AG04450 (cell line): Measurements from ENCODE around the gene SCLT1. TPM values are rescaled to one million over a fixed set of nuclear protein-coding genes. Genes with fewer than 3 reads are reported as not detected.

Source experiments
- CTCF ChIA-PET: fragments of 300-600, 350-600 bp; formaldehyde crosslinking; extraction: SDS; loops from one replicate; lab custom pipeline; 2022; ENCODE audit warnings: antibody characterized with exemption, inconsistent platforms; lab: Charles Lee
- POLR2A ChIA-PET: fragments of 350-600 bp; formaldehyde crosslinking; extraction: SDS; loops from one replicate; lab custom pipeline; 2021; ENCODE audit warnings: antibody characterized with exemption, inconsistent platforms; lab: Yijun Ruan, JAX
- DNase-seq: peaks from one replicate; pipeline ENCODE4 v3.0.0-alpha.2; 2011; ENCODE audit warnings: low read depth, low spot score
- H3K27ac ChIP-seq: one replicate; pipeline ENCODE4 v1.5.1; 2012; ENCODE audit warnings: low read depth, low read length, control low read depth
- H3K27me3 ChIP-seq: one replicate; pipeline ENCODE4 v1.6.0; 2012; ENCODE audit warnings: low read length; ENCODE audit not compliant: control insufficient read depth, insufficient read depth
- H3K4me3 ChIP-seq: 2 replicates; pipeline ENCODE4 v1.5.1; 2011; ENCODE audit warnings: mild to moderate bottlenecking, low read depth, low read length, control low read depth
- H3K9me3 ChIP-seq: 2 replicates; pipeline ENCODE4 v1.5.1; 2012; ENCODE audit warnings: low read length; ENCODE audit not compliant: control insufficient read depth, insufficient read depth
- polyA plus RNA-seq: library from polyadenylated mRNA; depleted of rRNA; stranded (reverse); fragments of >200 nt; gene quantifications from 2 replicates; pipeline ENCODE4 v1.2.3, GENCODE V29; 2011
- TF ChIP-seq, protein P1 (sequence below): IDR thresholded peaks from 2 replicates; pipeline ENCODE4 v1.5.1; 2011; ENCODE audit warnings: low read depth, low read length, control low read depth, inconsistent platforms

SCLT1 gene
- polyA plus RNA-seq, 1 experiment = 7.5 TPM

- Histone ChIP-seq H3K9me3 (no peaks in the 10 kb centered on the region), H3K4me3 (no peak overlapping the region), H3K27ac (no peak overlapping the region), H3K27me3 (no peaks in the 10 kb centered on the region)
- POLR2A ChIA-PET = no interaction called here
- TF ChIP-seq, protein P1, sequence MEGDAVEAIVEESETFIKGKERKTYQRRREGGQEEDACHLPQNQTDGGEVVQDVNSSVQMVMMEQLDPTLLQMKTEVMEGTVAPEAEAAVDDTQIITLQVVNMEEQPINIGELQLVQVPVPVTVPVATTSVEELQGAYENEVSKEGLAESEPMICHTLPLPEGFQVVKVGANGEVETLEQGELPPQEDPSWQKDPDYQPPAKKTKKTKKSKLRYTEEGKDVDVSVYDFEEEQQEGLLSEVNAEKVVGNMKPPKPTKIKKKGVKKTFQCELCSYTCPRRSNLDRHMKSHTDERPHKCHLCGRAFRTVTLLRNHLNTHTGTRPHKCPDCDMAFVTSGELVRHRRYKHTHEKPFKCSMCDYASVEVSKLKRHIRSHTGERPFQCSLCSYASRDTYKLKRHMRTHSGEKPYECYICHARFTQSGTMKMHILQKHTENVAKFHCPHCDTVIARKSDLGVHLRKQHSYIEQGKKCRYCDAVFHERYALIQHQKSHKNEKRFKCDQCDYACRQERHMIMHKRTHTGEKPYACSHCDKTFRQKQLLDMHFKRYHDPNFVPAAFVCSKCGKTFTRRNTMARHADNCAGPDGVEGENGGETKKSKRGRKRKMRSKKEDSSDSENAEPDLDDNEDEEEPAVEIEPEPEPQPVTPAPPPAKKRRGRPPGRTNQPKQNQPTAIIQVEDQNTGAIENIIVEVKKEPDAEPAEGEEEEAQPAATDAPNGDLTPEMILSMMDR = no peak
- CTCF ChIA-PET = no interaction called here
- no peak for DNase-seq
Observed at GRCh38 chr4:128907981-128908380, 185.4 kb downstream of the SCLT1 start.

GRCh38 chr4:128906581-128906980 lies 186.8 kb downstream of the SCLT1 start:
- POLR2A ChIA-PET = no interaction called here
- H3K27ac ChIP-seq = no peak overlapping the region
- no peaks in the 10 kb centered on the region for H3K27me3 ChIP-seq
- DNase-seq = no peak
- TF ChIP-seq, protein P1 = no peak
- H3K4me3 ChIP-seq = no peak overlapping the region
- H3K9me3 ChIP-seq = no peaks in the 10 kb centered on the region
- CTCF ChIA-PET = interaction anchor here (0.6 kb wide), 1 partner anchor 16 kb away, joined by 4 read pairs; no protein-coding TSS in a partner anchor

DNA sequence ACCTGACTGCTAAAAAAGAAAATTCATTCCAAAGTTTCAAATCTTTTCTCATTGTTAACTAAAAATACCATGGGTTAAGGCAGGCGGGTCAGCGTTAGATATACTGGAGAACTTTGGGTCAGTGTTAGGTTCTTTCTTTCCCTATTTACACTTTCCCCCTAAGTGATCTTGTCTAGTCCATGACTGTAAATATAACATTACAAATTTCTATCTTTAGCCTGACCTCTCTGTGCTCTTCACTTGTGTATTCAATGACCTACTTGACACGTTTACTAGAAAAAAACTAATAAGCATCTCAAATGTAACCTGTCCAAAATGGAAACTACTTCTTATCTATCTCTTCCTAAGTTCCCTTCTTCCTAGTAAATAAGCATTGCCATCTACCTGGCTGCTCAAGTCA lies 188.5 kb downstream of the SCLT1 start:
- no peak for DNase-seq

GRCh38 chr4:128880662-128881061 lies 212.7 kb downstream of the SCLT1 start:
- no peak for DNase-seq
- Histone ChIP-seq H3K27me3 (no peaks in the 10 kb centered on the region), H3K9me3 (no peaks in the 10 kb centered on the region), H3K27ac (no peak overlapping the region), H3K4me3 (no peak overlapping the region)
- CTCF ChIA-PET = interaction anchor here (1.0 kb wide), 1 partner anchor 17 kb away, joined by 3 read pairs; no protein-coding TSS in a partner anchor
- TF ChIP-seq, protein P1 = no peak
- POLR2A ChIA-PET = no interaction called here

More for the DNA sequence above, 188.5 kb downstream of the SCLT1 start:
- TF ChIP-seq, protein P1 = no peak
- ChIA-PET POLR2A (no interaction called here), CTCF (no interaction called here)
- H3K4me3 ChIP-seq = no peak overlapping the region
- H3K27me3 ChIP-seq = no peaks in the 10 kb centered on the region
- no peak overlapping the region for H3K27ac ChIP-seq
- H3K9me3 ChIP-seq = no peaks in the 10 kb centered on the region

DNA sequence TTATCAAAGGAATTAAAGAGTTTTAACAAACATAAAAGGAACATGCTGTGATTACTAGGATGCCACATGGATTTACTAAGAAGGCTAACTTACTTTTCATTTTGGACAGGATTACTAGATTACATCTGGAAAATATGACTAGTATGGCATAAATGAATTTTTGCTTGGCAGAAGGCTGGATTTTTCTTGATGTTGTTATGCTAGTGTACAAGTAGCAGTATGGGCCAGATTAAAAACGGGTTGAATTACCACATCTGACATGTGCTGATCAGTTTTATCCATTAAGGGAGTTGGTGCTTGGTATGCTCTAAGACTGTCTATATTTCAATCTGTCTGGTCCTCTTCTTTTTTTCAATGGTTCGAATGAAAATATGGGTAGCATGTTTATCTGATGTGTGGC lies 213.4 kb downstream of the SCLT1 start:
- Histone ChIP-seq H3K27ac (no peak overlapping the region), H3K4me3 (no peak overlapping the region), H3K9me3 (no peaks in the 10 kb centered on the region), H3K27me3 (no peaks in the 10 kb centered on the region)
- no peak for DNase-seq
- TF ChIP-seq, protein P1 = no peak
- ChIA-PET POLR2A (interaction anchor here (0.6 kb wide), 1 partner anchor 163 kb away, joined by 3 read pairs; no protein-coding TSS in a partner anchor), CTCF (no interaction called here)
